Esophagus squamous epithelium (tissue), 4 donors: ENCODE data around the gene ARRDC5.

Experiments used
- POLR2A ChIP-seq, 4 donors: fragments of 450-650 bp; IDR thresholded peaks; one replicate each; pipeline ENCODE4 v1.6.1; 2017; ENCODE audit warnings: antibody characterized with exemption in 4 of 4, mild to moderate bottlenecking in 4 of 4, moderate library complexity in 3 of 4
- TF ChIP-seq, protein P1 (sequence below), 6 experiments: fragments of 450-650 bp in 4 of 6; fragments of 200-600 bp in 2 of 6; sonication (generic) in 2 of 6; IDR thresholded peaks; one replicate each; pipeline ENCODE4 v1.5.1; 2016 to 2019; ENCODE audit warnings: antibody characterized with exemption in 6 of 6, mild to moderate bottlenecking in 4 of 6, moderate library complexity in 4 of 6

DNA sequence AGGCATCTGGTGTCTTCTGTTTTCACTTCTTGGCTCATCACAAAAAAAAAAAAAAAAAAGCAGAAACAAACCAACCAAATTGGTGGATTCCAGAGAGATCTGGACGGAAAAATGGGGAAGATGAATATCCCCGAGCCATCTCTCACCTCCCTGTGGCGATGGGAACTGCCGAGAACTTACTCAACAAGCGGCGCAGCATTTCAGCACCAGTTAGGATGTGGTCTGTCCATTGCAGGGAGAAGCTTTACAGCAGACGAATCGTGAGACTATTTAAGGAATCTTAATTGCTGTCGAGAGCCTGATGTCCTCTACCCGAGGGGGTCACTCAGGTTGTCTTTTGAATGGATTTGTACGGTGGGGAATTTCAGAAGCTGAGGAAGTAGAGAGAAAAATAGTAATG is 49.0 kb upstream of the ARRDC5 start:
- TF ChIP-seq, protein P1, sequence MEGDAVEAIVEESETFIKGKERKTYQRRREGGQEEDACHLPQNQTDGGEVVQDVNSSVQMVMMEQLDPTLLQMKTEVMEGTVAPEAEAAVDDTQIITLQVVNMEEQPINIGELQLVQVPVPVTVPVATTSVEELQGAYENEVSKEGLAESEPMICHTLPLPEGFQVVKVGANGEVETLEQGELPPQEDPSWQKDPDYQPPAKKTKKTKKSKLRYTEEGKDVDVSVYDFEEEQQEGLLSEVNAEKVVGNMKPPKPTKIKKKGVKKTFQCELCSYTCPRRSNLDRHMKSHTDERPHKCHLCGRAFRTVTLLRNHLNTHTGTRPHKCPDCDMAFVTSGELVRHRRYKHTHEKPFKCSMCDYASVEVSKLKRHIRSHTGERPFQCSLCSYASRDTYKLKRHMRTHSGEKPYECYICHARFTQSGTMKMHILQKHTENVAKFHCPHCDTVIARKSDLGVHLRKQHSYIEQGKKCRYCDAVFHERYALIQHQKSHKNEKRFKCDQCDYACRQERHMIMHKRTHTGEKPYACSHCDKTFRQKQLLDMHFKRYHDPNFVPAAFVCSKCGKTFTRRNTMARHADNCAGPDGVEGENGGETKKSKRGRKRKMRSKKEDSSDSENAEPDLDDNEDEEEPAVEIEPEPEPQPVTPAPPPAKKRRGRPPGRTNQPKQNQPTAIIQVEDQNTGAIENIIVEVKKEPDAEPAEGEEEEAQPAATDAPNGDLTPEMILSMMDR (IDR thresholded peaks at IDR 0.05) = no peak
- TF ChIP-seq POLR2A (IDR thresholded peaks at IDR 0.05) = no peak
